ENCODE data around the gene ZNRF3. TPM values are rescaled to one million over a fixed set of nuclear protein-coding genes. Genes with fewer than 3 reads are reported as not detected.
"Not testable (repeated sequence)": the region's sequence is repeated elsewhere in the genome, so short reads cannot be mapped to it uniquely, and the experiment has no call there.

The ZNRF3 gene
- polyA plus RNA-seq, 4 donors: 25.9 to 31.7 (median 30.2) TPM

GRCh38 chr22:28927630-28928029 is 44.3 kb downstream of the ZNRF3 start:
- DNase-seq (ENCODE audit: low read depth in 4 of 4, low spot score in 2 of 4): no peak

- no peak for DNase-seq (ENCODE audit: low read depth in 4 of 4, low spot score in 2 of 4)
Observed at GRCh38 chr22:28929197-28929596, 45.8 kb downstream of the ZNRF3 start.

GRCh38 chr22:28930357-28931007 is 47.1 kb downstream of the ZNRF3 start:
- DNase-seq (ENCODE audit: low read depth in 4 of 4, low spot score in 2 of 4): no peak

- no peak for DNase-seq (ENCODE audit: low read depth in 4 of 4, low spot score in 2 of 4)
Observed at GRCh38 chr22:28931844-28932567, 48.6 kb downstream of the ZNRF3 start.

GRCh38 chr22:28933321-28933720 is 49.9 kb downstream of the ZNRF3 start:
- DNase-seq (ENCODE audit: low read depth in 4 of 4, low spot score in 2 of 4): no peak

- no peak for DNase-seq (ENCODE audit: low read depth in 4 of 4, low spot score in 2 of 4)
Observed at GRCh38 chr22:28934026-28934425, 50.7 kb downstream of the ZNRF3 start.

- DNase-seq (ENCODE audit: low read depth in 4 of 4, low spot score in 2 of 4): no peak
Observed at GRCh38 chr22:28935140-28935539, 51.8 kb downstream of the ZNRF3 start.

GRCh38 chr22:28935713-28936112 is 52.3 kb downstream of the ZNRF3 start:
- DNase-seq (ENCODE audit: low read depth in 4 of 4, low spot score in 2 of 4): no peak

- DNase-seq (ENCODE audit: low read depth in 4 of 4, low spot score in 2 of 4): no peak
Observed at GRCh38 chr22:28936200-28936599, 52.8 kb downstream of the ZNRF3 start.

- DNase-seq (ENCODE audit: low read depth in 4 of 4, low spot score in 2 of 4): no peak
Observed at GRCh38 chr22:28937206-28938025, 54.0 kb downstream of the ZNRF3 start.

- DNase-seq (ENCODE audit: low read depth in 4 of 4, low spot score in 2 of 4): no peak
Observed at GRCh38 chr22:28938286-28938833, 55.0 kb downstream of the ZNRF3 start.

GRCh38 chr22:28939394-28939793 is 56.0 kb downstream of the ZNRF3 start:
- no peak for DNase-seq (ENCODE audit: low read depth in 4 of 4, low spot score in 2 of 4)

- no peak for DNase-seq (ENCODE audit: low read depth in 4 of 4, low spot score in 2 of 4)
Observed at GRCh38 chr22:28939932-28940331, 56.6 kb downstream of the ZNRF3 start.

GRCh38 chr22:28940441-28940840 is 57.1 kb downstream of the ZNRF3 start:
- no peak for DNase-seq (ENCODE audit: low read depth in 4 of 4, low spot score in 2 of 4)

- DNase-seq (ENCODE audit: low read depth in 4 of 4, low spot score in 2 of 4): no peak
Observed at GRCh38 chr22:28942333-28942732, 59.0 kb downstream of the ZNRF3 start.

- DNase-seq (ENCODE audit: low read depth in 4 of 4, low spot score in 2 of 4): no peak
Observed at GRCh38 chr22:28942801-28943500, 59.6 kb downstream of the ZNRF3 start.

- DNase-seq (ENCODE audit: low read depth in 4 of 4, low spot score in 2 of 4): no peak
Observed at GRCh38 chr22:28943501-28943879, 60.1 kb downstream of the ZNRF3 start.

GRCh38 chr22:28947125-28947524 is 63.8 kb downstream of the ZNRF3 start:
- DNase-seq (ENCODE audit: low read depth in 4 of 4, low spot score in 2 of 4): no peak

- no peak for DNase-seq (ENCODE audit: low read depth in 4 of 4, low spot score in 2 of 4)
Observed at GRCh38 chr22:28948424-28948823, 65.1 kb downstream of the ZNRF3 start.

- DNase-seq (ENCODE audit: low read depth in 4 of 4, low spot score in 2 of 4): not testable (repeated sequence)
Observed at GRCh38 chr22:28948860-28949551, 65.6 kb downstream of the ZNRF3 start.
